H7 (cell line): Measurements from ENCODE around the gene LSAMP. TPM values are rescaled to one million over a fixed set of nuclear protein-coding genes. Genes with fewer than 3 reads are reported as not detected.

Experiments used
- DNase-seq: peaks from one replicate; pipeline ENCODE4 v3.0.0; 2012
- H3K27me3 ChIP-seq: 2 replicates; pipeline ENCODE4 v1.6.0; 2011; ENCODE audit warnings: mild to moderate bottlenecking, low read length; ENCODE audit not compliant: control insufficient read depth, insufficient read depth
- H3K36me3 ChIP-seq: replicated peaks from 2 replicates; pipeline ENCODE4 v1.5.1; 2011; ENCODE audit warnings: low read length; ENCODE audit not compliant: control insufficient read depth, insufficient read depth
- H3K4me3 ChIP-seq: 2 replicates; pipeline ENCODE4 v1.5.1; 2011; ENCODE audit warnings: low read depth, mild to moderate bottlenecking, control low read depth, low read length, moderate library complexity; ENCODE audit not compliant: insufficient read depth
- total RNA-seq: library from RNA; depleted of rRNA; stranded (reverse); fragments of >200 nt; shearing (Covaris generic); gene quantifications from 2 replicates; pipeline ENCODE4 v1.2.3, GENCODE V29; 2014

Gene LSAMP
- total RNA-seq, 1 experiment from 2014 or later: 2.6 TPM

GRCh38 chr3:116065501-116065900 lies 379.8 kb downstream of the LSAMP start:
- Histone ChIP-seq H3K36me3 (no peaks in the 10 kb centered on the region), H3K4me3 (no peak overlapping the region), H3K27me3 (no peaks in the 10 kb centered on the region)
- DNase-seq: no peak

- no peak for DNase-seq
- Histone ChIP-seq H3K36me3 (no peaks in the 10 kb centered on the region), H3K27me3 (no peaks in the 10 kb centered on the region), H3K4me3 (no peak overlapping the region)
These were observed 380.6 kb downstream of the LSAMP start for GRCh38 chr3:116064646-116065045.

- Histone ChIP-seq H3K27me3 (no peaks in the 10 kb centered on the region), H3K36me3 (no peaks in the 10 kb centered on the region), H3K4me3 (no peak overlapping the region)
- DNase-seq: peak; percentile 31
These were observed 385.7 kb downstream of the LSAMP start for GRCh38 chr3:116059421-116060096.

DNA sequence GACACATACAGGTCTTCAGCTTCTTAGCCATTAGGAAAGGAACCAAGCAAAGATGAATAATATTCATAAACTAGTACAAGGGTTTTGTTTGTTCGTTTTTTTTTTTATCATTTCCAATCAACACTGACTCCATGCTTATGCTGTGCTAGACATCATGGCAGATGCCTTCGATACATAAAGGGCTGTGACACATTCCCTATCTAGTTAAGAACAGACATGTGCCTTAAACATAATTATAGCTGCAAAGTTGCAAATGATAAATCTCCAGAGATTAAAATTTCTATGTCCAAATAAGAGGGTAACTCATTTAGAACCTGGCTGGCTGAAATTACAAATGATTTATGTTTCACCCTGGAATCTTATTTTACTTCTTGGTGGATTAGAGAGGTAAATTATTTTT lies 386.4 kb downstream of the LSAMP start:
- no peak for DNase-seq

DNA sequence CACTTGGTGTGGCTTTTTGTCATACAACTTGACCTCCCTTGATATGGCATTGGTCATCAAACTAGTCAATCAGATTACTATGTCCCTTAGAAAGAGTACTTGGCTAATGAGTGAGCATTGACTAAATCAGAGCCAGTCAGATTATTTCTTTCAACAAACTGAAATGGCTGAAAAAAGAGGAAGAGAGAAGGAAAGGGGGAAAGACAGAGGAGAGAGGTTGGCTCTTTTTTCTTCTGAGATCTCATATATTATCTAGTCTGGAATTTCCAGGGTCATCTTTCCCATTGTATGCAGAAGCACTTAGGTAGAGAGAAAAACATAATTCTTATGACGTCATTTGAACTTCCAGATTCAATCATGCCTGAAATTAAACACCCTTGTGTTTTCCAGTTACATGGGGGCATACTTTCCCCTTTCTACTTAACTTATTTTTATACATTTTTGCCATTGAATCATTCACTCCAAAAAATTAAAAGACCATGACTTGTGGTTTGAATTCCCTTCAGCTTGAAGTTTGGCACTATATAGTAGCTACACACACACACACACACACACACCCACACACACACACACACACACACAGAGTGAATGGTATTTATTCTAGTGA lies 387.8 kb downstream of the LSAMP start:
- no peaks in the 10 kb centered on the region for H3K27me3 ChIP-seq
- H3K4me3 ChIP-seq: no peak overlapping the region
- no peaks in the 10 kb centered on the region for H3K36me3 ChIP-seq
- DNase-seq: no peak

More for the DNA sequence above, 386.4 kb downstream of the LSAMP start:
- H3K27me3 ChIP-seq: no peaks in the 10 kb centered on the region
- no peak overlapping the region for H3K4me3 ChIP-seq
- H3K36me3 ChIP-seq: no peaks in the 10 kb centered on the region

GRCh38 chr3:116056280-116056679 lies 389.0 kb downstream of the LSAMP start:
- DNase-seq: no peak
- H3K4me3 ChIP-seq: no peak overlapping the region
- H3K27me3 ChIP-seq: no peaks in the 10 kb centered on the region
- H3K36me3 ChIP-seq: no peaks in the 10 kb centered on the region

GRCh38 chr3:116053017-116053416 lies 392.3 kb downstream of the LSAMP start:
- Histone ChIP-seq H3K4me3 (no peak overlapping the region), H3K27me3 (no peaks in the 10 kb centered on the region), H3K36me3 (no peaks in the 10 kb centered on the region)
- no peak for DNase-seq

DNA sequence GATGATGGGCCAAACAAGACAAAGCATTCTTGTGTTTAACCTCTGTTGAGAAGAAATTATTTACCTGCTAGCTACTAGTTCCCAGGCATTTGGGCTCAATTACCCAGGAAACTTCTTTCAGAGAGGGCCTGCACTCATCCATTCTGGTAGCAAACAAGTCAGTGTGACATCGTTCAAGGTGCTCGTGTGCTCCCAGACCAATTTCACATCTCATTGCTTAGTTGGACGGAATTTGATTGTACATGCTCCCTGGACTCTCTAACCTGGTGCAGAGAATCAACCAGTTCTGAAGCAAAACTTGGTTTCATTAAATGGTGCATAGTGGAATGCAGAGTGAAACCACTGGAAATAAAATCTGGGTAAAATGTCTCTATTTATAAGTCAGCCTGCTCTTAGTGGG lies 392.7 kb downstream of the LSAMP start:
- Histone ChIP-seq H3K27me3 (no peaks in the 10 kb centered on the region), H3K36me3 (no peaks in the 10 kb centered on the region), H3K4me3 (no peak overlapping the region)
- no peak for DNase-seq

GRCh38 chr3:116051586-116051985 lies 393.7 kb downstream of the LSAMP start:
- H3K36me3 ChIP-seq: no peaks in the 10 kb centered on the region
- no peak for DNase-seq
- H3K27me3 ChIP-seq: no peaks in the 10 kb centered on the region
- H3K4me3 ChIP-seq: no peak overlapping the region

DNA sequence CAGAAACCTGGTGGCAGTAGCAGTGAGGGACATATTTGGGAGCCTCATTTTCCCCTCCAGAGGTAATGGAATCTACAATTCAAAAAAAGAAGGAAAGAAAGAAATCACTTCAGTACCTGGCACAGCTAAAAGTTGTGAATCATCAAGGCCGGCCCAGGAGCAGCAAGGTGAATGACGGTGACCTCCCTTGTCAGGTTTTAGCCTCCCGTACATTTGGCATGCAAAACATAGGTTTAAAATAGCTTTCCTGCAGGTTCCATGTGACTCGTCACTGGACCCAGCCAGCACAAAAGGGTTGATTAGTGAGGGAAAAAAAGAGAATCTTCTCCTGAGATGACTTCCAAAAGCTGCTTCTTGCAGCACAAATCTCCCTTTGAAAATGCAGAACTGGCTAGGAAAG lies 394.2 kb downstream of the LSAMP start:
- DNase-seq: no peak
- Histone ChIP-seq H3K4me3 (no peak overlapping the region), H3K27me3 (no peaks in the 10 kb centered on the region), H3K36me3 (no peaks in the 10 kb centered on the region)

- H3K36me3 ChIP-seq: no peaks in the 10 kb centered on the region
- H3K27me3 ChIP-seq: no peaks in the 10 kb centered on the region
- no peak for DNase-seq
- no peak overlapping the region for H3K4me3 ChIP-seq
These were observed 394.9 kb downstream of the LSAMP start for GRCh38 chr3:116050311-116050915.

GRCh38 chr3:116048991-116049390 lies 396.3 kb downstream of the LSAMP start:
- DNase-seq: no peak
- Histone ChIP-seq H3K36me3 (no peaks in the 10 kb centered on the region), H3K27me3 (no peaks in the 10 kb centered on the region)

DNA sequence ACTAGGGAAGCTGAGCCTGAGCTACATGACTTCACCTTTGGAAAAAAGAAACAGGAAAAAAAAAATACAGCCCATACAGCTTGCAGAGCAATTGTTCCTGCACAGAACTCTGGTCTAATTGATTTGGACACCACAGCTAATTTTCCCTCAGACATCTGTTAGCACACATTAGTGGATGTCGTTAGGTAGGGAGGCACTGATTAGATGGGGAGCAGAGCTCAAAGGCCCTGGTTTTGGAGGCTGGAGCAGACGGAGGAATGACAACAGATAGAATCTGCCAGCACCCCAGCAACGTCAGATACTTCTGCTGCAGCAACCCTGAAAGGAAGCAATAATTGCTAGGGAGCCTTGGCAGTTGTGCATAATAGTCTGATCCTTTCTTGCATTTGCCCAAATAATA lies 398.9 kb downstream of the LSAMP start:
- H3K36me3 ChIP-seq: no peaks in the 10 kb centered on the region
- no peak for DNase-seq
- H3K4me3 ChIP-seq: no peak overlapping the region

More at GRCh38 chr3:116048991-116049390, 396.3 kb downstream of the LSAMP start:
- no peak overlapping the region for H3K4me3 ChIP-seq

GRCh38 chr3:116045314-116045713 lies 400.0 kb downstream of the LSAMP start:
- H3K27me3 ChIP-seq: no peaks in the 10 kb centered on the region
- H3K36me3 ChIP-seq: no peaks in the 10 kb centered on the region
- H3K4me3 ChIP-seq: no peak overlapping the region
- DNase-seq: no peak

More for the DNA sequence above, 398.9 kb downstream of the LSAMP start:
- H3K27me3 ChIP-seq: no peaks in the 10 kb centered on the region

DNA sequence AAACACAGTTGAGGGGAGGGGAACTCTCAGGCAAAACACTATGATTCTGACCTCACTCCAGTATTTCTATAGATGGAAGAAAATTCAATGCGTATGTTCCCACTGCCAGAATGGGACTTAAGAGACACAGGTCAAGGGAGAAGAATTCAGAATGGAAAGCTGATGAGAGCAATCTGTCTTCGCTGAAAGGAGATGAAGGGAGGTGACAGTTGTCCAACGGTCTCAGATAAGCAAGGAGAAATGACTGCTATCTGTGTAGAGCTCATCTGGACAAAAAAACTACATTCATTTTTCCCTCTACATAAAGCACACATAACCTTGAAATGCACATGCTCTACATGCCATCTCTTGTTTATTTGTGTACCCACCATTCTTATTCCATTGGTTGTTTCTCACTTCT lies 405.1 kb downstream of the LSAMP start:
- Histone ChIP-seq H3K4me3 (no peak overlapping the region), H3K27me3 (no peaks in the 10 kb centered on the region), H3K36me3 (no peaks in the 10 kb centered on the region)
- no peak for DNase-seq
